Measurements from ENCODE around the gene SYT8.

SYT8 gene

DNA sequence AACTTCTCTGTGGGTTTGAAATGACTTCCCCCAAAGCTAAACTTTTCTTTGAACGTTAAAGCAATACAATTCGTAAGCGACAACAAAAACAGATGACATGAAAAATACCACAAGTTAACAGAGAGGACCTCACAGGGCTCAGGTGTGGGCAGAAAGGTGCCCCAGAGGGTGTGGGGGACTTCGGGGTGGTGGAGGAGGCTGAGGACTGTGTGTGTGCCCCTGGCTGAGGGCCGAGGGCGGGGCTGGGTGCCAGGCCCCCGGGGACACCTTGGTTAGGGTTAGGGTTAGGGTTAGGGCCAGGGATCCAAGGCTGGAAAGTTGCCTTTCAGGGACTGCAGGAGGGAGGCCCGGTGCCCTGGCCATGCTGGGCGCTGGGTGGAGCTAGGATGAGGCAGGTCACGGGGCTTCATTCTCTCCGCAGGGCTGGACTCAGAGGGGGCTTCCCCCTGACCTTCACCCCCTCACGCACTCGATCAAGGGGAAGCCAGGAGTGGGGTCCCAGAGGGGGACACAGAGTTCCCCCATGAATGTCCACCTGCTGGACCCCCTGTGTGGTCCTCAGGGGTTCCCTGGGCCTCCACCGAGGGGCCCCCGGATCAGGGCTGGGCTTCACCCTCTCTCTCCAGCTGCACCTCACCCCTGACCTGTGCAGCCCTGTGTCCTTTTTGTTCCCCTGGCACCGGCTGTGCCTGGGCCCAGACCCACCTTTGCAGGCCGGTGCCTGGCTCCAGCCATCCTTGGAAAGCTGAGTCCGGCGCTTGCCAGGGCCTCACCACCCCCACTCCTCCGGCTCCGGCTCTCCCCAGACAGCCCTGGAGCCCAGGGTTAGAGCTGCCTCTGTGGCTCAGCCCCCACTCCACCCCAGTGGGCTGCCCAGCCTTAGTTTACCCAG lies 11.0 kb downstream of the SYT8 start:
- no peak for DNase-seq (ENCODE audit: low read depth)

DNA sequence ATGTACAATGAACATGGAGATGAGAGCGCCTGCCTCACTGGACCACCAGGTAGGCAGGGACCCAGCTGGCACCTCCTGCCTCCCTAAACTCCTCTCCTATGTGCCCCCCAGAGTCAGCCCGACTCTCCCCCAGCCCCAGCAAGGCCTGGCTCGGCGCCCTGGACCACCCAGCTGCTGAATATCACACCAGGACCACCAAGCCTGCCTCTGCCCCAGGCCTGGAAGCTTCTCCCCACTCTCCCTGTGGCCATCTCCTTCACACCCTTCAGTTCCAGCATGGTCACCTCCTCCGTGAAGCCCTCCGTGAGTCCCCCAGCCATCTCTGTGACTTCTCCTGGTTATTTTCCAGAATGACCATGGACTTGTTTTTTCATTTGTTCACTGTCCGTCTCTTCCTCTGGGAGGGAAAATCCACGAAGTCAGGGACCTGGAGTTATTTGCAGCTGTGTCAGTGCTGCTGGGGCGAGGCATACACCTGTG lies 11.7 kb downstream of the SYT8 start:
- no peak for DNase-seq (ENCODE audit: low read depth)

- no peak for DNase-seq (ENCODE audit: low read depth)
Measured at GRCh38 chr11:1847006-1847735, 12.4 kb downstream of the SYT8 start.

DNA sequence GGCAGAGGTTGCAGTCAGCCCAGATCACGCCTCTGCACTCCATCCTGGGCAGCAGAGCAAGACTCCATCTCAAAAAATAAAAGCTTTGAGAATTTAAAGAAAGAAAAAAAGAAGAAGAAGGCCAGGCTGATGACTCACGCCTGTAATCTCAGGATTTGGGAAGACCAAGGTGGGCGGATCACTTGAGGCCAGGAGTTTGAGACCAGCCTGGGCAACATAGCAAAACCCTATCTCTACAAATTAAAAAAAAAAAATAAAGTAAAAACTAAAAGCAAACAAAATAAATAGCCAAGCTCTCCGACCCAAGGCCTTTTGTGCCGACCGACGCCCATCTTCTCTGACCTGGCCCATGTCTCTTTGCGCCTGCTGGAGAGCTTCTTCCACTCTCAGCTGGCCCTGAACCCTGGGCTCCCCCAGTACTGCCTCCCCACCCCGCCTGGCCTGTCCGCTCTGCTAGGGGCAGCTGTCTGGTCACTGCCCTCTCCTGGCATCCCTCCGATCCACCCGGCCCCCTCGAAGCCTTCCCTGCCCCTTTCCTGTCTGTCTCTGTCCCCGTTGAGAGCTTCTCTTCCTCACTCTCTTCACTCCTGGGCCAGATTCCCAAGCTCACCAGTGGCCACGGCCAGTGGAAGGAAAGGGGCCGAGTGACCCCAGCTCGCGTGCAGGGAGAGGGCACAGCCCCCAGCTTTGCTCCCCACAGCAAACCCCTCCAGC lies 13.3 kb downstream of the SYT8 start:
- DNase-seq (ENCODE audit: low read depth) = no peak

DNA sequence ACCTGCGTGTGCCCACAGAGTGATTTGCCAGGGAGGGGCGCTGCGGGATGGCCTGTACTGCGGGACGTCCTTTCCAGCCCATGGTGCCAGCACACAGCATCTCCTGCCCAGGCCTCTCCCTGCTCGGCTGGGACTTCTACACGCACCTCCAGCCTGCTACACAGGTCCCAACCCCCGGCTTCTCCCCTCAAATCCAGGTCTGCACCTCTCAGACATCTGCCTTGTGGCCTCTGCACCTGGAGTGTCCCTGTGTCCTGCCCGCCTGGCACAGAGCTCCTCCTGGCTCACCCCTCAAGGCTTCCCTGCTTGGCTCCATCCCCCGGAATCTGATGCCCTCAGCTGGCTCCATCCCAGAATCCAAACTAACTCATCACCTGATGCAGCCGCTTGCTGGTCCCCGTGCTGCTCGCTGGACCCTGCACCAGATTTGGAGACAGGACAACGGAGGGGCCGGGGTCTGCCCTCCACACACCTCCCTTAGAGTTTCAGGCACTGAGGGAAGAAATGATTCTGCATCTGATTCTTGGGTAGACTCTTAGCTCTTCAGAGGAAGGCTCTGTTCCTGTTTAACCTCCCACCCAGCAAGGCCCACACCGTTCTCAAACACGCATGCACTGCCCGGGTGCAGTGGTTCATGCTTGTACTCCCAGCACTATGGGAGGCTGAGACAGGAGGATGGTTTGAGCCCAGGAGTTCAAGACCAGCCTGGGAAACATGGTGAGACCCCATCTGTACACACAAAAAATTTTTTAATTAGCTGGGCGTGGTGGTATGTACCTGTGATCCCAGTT lies 14.0 kb downstream of the SYT8 start:
- DNase-seq (ENCODE audit: low read depth) = no peak

GRCh38 chr11:1851468-1852180 lies 16.8 kb downstream of the SYT8 start:
- DNase-seq (ENCODE audit: low read depth) = no peak

- no peak for DNase-seq (ENCODE audit: low read depth)
Measured at GRCh38 chr11:1852271-1852876, 17.6 kb downstream of the SYT8 start.

DNA sequence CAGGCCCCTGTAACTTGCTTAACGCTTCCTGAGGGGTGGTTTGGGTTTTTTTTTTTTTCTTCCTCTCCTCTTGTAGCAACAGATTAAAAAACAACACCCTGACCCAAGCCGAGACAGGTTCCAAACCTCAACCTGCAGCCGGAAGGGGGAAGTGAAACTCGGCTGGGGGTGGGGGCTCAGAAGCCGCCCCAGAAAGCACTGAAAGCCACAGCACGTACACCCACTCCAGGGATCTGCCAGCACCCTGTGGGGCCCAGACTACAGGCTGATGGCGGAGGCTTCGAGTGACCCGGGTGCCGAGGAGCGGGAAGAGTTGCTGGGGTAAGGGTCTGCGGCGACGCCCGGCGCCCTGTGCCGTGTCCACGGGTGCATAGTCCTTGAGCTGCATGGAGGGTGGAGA lies 18.1 kb downstream of the SYT8 start, which contains the start of gene LSP1:
TSS of gene LSP1 (plus strand) at position 208 of the 400 bp plus-strand sequence. CDS start at position 269, 61 bp downstream.
- no peak for DNase-seq (ENCODE audit: low read depth)

- no peak for DNase-seq (ENCODE audit: low read depth)
Measured at GRCh38 chr11:1853376-1854131, 18.8 kb downstream of the SYT8 start.

DNA sequence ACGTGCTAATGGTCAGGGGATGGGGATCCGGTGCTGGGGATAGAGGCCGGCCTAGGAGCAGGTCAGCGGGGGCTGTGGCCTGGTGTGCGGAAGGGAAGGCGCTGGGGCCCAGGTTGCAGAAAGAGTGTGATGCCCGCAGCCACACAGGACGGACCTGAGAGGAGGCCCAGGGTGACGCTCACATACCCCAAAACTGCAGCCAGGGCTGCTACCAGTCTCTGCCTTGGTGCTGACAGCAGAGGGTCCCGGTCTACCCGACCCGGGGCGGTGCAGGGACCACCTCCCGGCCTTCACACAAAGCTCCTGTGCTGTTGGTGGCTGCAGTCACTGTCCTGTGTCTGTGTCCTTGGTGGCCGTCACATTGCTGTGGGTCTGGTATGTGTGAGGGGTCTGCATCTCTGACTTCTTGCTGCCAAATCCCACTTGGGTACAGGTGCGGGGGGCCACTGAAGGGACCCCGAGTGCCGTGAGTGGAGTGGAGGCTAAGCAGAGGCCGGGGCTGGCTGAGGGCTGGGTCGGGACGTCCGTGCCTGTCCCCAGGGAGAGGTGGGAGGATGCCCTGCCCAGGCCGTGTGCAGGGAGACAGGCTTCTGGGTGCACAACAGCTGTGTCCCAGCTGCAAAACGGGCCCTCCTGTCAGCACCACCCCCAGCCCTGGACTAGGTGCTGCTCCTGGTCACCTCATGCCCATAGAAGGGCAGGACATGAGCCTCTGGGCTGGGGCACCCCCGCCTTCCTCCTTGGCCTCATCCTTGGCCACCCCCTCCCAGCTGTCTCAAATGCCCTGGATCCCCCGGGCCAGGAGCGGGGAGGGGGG lies 19.6 kb downstream of the SYT8 start:
- no peak for DNase-seq (ENCODE audit: low read depth)

- no peak for DNase-seq (ENCODE audit: low read depth)
Measured at GRCh38 chr11:1854949-1855885, 20.4 kb downstream of the SYT8 start.

- DNase-seq (ENCODE audit: low read depth) = no peak
Measured at GRCh38 chr11:1855886-1856265, 21.1 kb downstream of the SYT8 start.

- no peak for DNase-seq (ENCODE audit: low read depth)
Measured at GRCh38 chr11:1856306-1857005, 21.7 kb downstream of the SYT8 start.

- DNase-seq (ENCODE audit: low read depth) = no peak
Measured at GRCh38 chr11:1857064-1857463, 22.3 kb downstream of the SYT8 start.

- no peak for DNase-seq (ENCODE audit: low read depth)
Measured at GRCh38 chr11:1858154-1858553, 23.4 kb downstream of the SYT8 start.

GRCh38 chr11:1858576-1858975 lies 23.8 kb downstream of the SYT8 start:
- no peak for DNase-seq (ENCODE audit: low read depth)

GRCh38 chr11:1859004-1859403 lies 24.2 kb downstream of the SYT8 start:
- no peak for DNase-seq (ENCODE audit: low read depth)

Data from iris pigment epithelial cell (primary cell).